HG03565 (cell line): ENCODE data around the gene SLC6A15.

Experiments
- ATAC-seq: cut with Tn5 transposase; IDR thresholded peaks from one replicate; pipeline ENCODE4 v1.9.1; 2021; ENCODE audit warnings: mild to moderate bottlenecking, moderate library complexity; ENCODE audit not compliant: unreplicated experiment

The SLC6A15 gene

GRCh38 chr12:84912198-84913128 is at the start of gene SLC6A15:
TSS of gene SLC6A15 (minus strand) at chr12:84912799. CDS start at chr12:84892120, 20,679 bp downstream.
- ATAC-seq: no peak

GRCh38 chr12:84960918-84961317 is 48.3 kb upstream of the SLC6A15 start:
- ATAC-seq: no peak

- ATAC-seq: no peak
Measured at GRCh38 chr12:84955298-84955697, 42.7 kb upstream of the SLC6A15 start.

- peak; percentile 67 for ATAC-seq
Measured at GRCh38 chr12:84954415-84954814, 41.8 kb upstream of the SLC6A15 start.

- no peak for ATAC-seq
Measured at GRCh38 chr12:84950971-84951546, 38.5 kb upstream of the SLC6A15 start.

GRCh38 chr12:84946753-84947152 is 34.2 kb upstream of the SLC6A15 start:
- ATAC-seq: no peak

GRCh38 chr12:84937415-84937814 is 24.8 kb upstream of the SLC6A15 start:
- ATAC-seq: no peak

GRCh38 chr12:84929501-84929900 is 16.9 kb upstream of the SLC6A15 start:
- no peak for ATAC-seq

- ATAC-seq: no peak
Measured at GRCh38 chr12:84924981-84925380, 12.4 kb upstream of the SLC6A15 start.

- ATAC-seq: no peak
Measured at GRCh38 chr12:84922693-84923092, 10.1 kb upstream of the SLC6A15 start.

- ATAC-seq: no peak
Measured at GRCh38 chr12:84920331-84920730, 7.7 kb upstream of the SLC6A15 start.

GRCh38 chr12:84919271-84919670 is 6.7 kb upstream of the SLC6A15 start:
- no peak for ATAC-seq

GRCh38 chr12:84913129-84913515 is 523 bp upstream of the SLC6A15 start:
- no peak for ATAC-seq

- ATAC-seq: no peak
Measured at GRCh38 chr12:84911271-84912197, 1.1 kb downstream of the SLC6A15 start.

GRCh38 chr12:84910549-84911241 is 1.9 kb downstream of the SLC6A15 start:
- no peak for ATAC-seq

GRCh38 chr12:84904051-84904450 is 8.5 kb downstream of the SLC6A15 start:
- no peak for ATAC-seq

GRCh38 chr12:84891106-84891838 is 21.3 kb downstream of the SLC6A15 start:
- ATAC-seq: no peak

- ATAC-seq: no peak
Measured at GRCh38 chr12:84889818-84890217, 22.8 kb downstream of the SLC6A15 start.

- no peak for ATAC-seq
Measured at GRCh38 chr12:84888861-84889260, 23.7 kb downstream of the SLC6A15 start.

GRCh38 chr12:84877340-84877739 is 35.3 kb downstream of the SLC6A15 start:
- no peak for ATAC-seq
